Esophagus muscularis mucosa (tissue), 4 donors: ENCODE results near the gene ST3GAL2. TPM values are rescaled to one million over a fixed set of nuclear protein-coding genes. Genes with fewer than 3 reads are reported as not detected.

ENCODE experiments used
- DNase-seq: peaks from one replicate; pipeline ENCODE4 v3.0.0-alpha.2; 2017; ENCODE audit errors: extremely low spot score
- H3K27ac ChIP-seq, 4 donors: fragments of 200-600 bp; sonication (generic); replicated peaks in 1 of 4; 1 replicate in 3 of 4; 2 replicates in 1 of 4; pipeline ENCODE4 v1.5.1; 2016 to 2019; ENCODE audit warnings: mild to moderate bottlenecking in 1 of 4
- H3K27me3 ChIP-seq, 4 donors: fragments of 200-600 bp; sonication (generic); one replicate each; pipeline versions ENCODE4 v1.5.1 to v1.6.0; 2016 to 2019
- H3K36me3 ChIP-seq, 4 donors: fragments of 200-600 bp; sonication (generic); one replicate each; pipeline ENCODE4 v1.5.1; 2016 to 2019
- H3K4me1 ChIP-seq, 4 donors: fragments of 200-600 bp; sonication (generic); one replicate each; pipeline ENCODE4 v1.5.1; 2016 to 2019
- H3K4me3 ChIP-seq, 4 donors: fragments of 200-600 bp; sonication (generic); 1 replicate in 2 of 4; 2 replicates in 2 of 4; pipeline ENCODE4 v1.5.1; 2016 to 2019; ENCODE audit warnings: mild to moderate bottlenecking in 4 of 4, moderate library complexity in 1 of 4
- H3K9me3 ChIP-seq, 4 donors: fragments of 200-600 bp; sonication (generic); 1 replicate in 3 of 4; 2 replicates in 1 of 4; pipeline ENCODE4 v1.5.1; 2016 to 2019
- CTCF ChIP-seq, 3 experiments: fragments of 200-600 bp in 2 of 3; fragments of 450-650 bp in 1 of 3; sonication (generic) in 2 of 3; IDR thresholded peaks; one replicate each; pipeline ENCODE4 v1.5.1; 2017 to 2019; ENCODE audit warnings: antibody characterized with exemption in 3 of 3, mild to moderate bottlenecking in 2 of 3, moderate library complexity in 1 of 3
- EP300 ChIP-seq: sonication (generic); formaldehyde crosslinking; IDR thresholded peaks from one replicate; pipeline ENCODE4 v1.6.1; 2017; ENCODE audit warnings: antibody characterized with exemption
- POLR2A ChIP-seq: fragments of 450-650 bp; IDR thresholded peaks from one replicate; pipeline ENCODE4 v1.6.1; 2017; ENCODE audit warnings: antibody characterized with exemption, moderate library complexity, mild to moderate bottlenecking, low read depth
- POLR2AphosphoS5 ChIP-seq, 2 donors: sonication (generic); formaldehyde crosslinking; IDR thresholded peaks; one replicate each; pipeline ENCODE4 v1.6.1; 2017; ENCODE audit warnings: antibody characterized with exemption in 2 of 2
- WGBS: methylation state at CpG from one replicate; pipeline ENCODE4 v1.1.5; 2018; 5-methylcytosine and 5-hydroxymethylcytosine counted together
- intact Hi-C: fragments of 100-400 bp; cut with DNase I; formaldehyde crosslinking; loops from one replicate; pipeline ENCODE4 v1.15.1; 2023
- total RNA-seq, 4 donors: library from RNA; depleted of rRNA; stranded (reverse); fragments of >200 nt; gene quantifications; one replicate each; pipeline versions ENCODE4 v1.1.0 to v1.2.1, GENCODE V29; 2016

ST3GAL2 gene
- total RNA-seq, 4 donors from 2014 or later: 18.6 to 34.9 (median 27.2) TPM

- H3K9me3 ChIP-seq: no peaks in the 10 kb centered on the region
- WGBS: 90% methylated on average over 5 of the region's 11 CpGs
- H3K4me1 ChIP-seq: no peaks in the 10 kb centered on the region
- no peak overlapping the region for H3K4me3 ChIP-seq
- TF ChIP-seq EP300: no peak
- no peak for TF ChIP-seq POLR2A
- TF ChIP-seq POLR2AphosphoS5 (IDR thresholded peaks at IDR 0.05): no peak
- peaks cover 9 to 86% (median 60%) of the 10 kb centered on the region in 4 donors for H3K36me3 ChIP-seq
- DNase-seq: no peak
- no peak overlapping the region for H3K27ac ChIP-seq
- intact Hi-C loops: no loop called here
- H3K27me3 ChIP-seq: no peaks in the 10 kb centered on the region
These were observed 28.2 kb upstream of the ST3GAL2 start for GRCh38 chr16:70467113-70467512.

GRCh38 chr16:70466805-70467076, 27.8 kb upstream of the ST3GAL2 start:
- no peak overlapping the region for H3K27ac ChIP-seq
- H3K36me3 ChIP-seq: peaks cover 9 to 84% (median 58%) of the 10 kb centered on the region in 4 donors
- intact Hi-C loops: no loop called here
- DNase-seq: no peak
- no peaks in the 10 kb centered on the region for H3K4me1 ChIP-seq
- H3K9me3 ChIP-seq: no peaks in the 10 kb centered on the region
- WGBS: no CpG with 5 or more reads among the region's 7 CpGs
- no peak overlapping the region for H3K4me3 ChIP-seq
- no peak for TF ChIP-seq POLR2AphosphoS5 (IDR thresholded peaks at IDR 0.05)
- TF ChIP-seq EP300: no peak
- TF ChIP-seq CTCF (IDR thresholded peaks at IDR 0.05): no peak
- TF ChIP-seq POLR2A: no peak
- no peaks in the 10 kb centered on the region for H3K27me3 ChIP-seq

GRCh38 chr16:70465999-70466804, 27.3 kb upstream of the ST3GAL2 start:
- TF ChIP-seq POLR2AphosphoS5 (IDR thresholded peaks at IDR 0.05) (no peak), POLR2A (no peak), CTCF (IDR thresholded peaks at IDR 0.05) (no peak), EP300 (no peak)
- H3K4me1 ChIP-seq: peaks cover 0 to 5% (median 4%) of the 10 kb centered on the region in 4 donors
- H3K27ac ChIP-seq: no peak overlapping the region
- 85% methylated on average over 12 of the region's 13 CpGs for WGBS
- H3K27me3 ChIP-seq: no peaks in the 10 kb centered on the region
- no peak for DNase-seq
- H3K36me3 ChIP-seq: peaks cover 9 to 78% (median 56%) of the 10 kb centered on the region in 4 donors
- H3K4me3 ChIP-seq: no peak overlapping the region
- intact Hi-C loops: no loop called here
- H3K9me3 ChIP-seq: no peaks in the 10 kb centered on the region

GRCh38 chr16:70463235-70463634, 24.3 kb upstream of the ST3GAL2 start:
- H3K4me1 ChIP-seq: peaks cover 2 to 14% (median 11%) of the 10 kb centered on the region in 4 donors
- no peaks in the 10 kb centered on the region for H3K9me3 ChIP-seq
- intact Hi-C loops: loop anchor here (5.0 kb wide), 1 partner anchor 71 kb away; no protein-coding TSS in a partner anchor
- H3K27me3 ChIP-seq: no peaks in the 10 kb centered on the region
- no peak for DNase-seq
- H3K27ac ChIP-seq: no peak overlapping the region
- WGBS: 93% methylated on average over 2 of the region's 2 CpGs
- no peak overlapping the region for H3K4me3 ChIP-seq
- TF ChIP-seq CTCF (IDR thresholded peaks at IDR 0.05) (no peak), EP300 (no peak), POLR2AphosphoS5 (IDR thresholded peaks at IDR 0.05) (no peak), POLR2A (no peak)
- H3K36me3 ChIP-seq: peaks cover 9 to 56% (median 51%) of the 10 kb centered on the region in 4 donors

- intact Hi-C loops: loop anchor here (5.0 kb wide), 1 partner anchor 68 kb away; no protein-coding TSS in a partner anchor
- TF ChIP-seq POLR2AphosphoS5 (IDR thresholded peaks at IDR 0.05) (no peak), EP300 (no peak), CTCF (IDR thresholded peaks at IDR 0.05) (no peak), POLR2A (no peak)
- Histone ChIP-seq H3K9me3 (no peaks in the 10 kb centered on the region), H3K27ac (no peak overlapping the region), H3K4me1 (peaks cover 2 to 17% (median 15%) of the 10 kb centered on the region in 4 donors), H3K36me3 (peaks cover 9 to 37% (median 30%) of the 10 kb centered on the region in 4 donors), H3K4me3 (no peak overlapping the region), H3K27me3 (no peaks in the 10 kb centered on the region)
- DNase-seq: no peak
- WGBS: 44% methylated on average over 7 of the region's 8 CpGs
These were observed 21.9 kb upstream of the ST3GAL2 start for GRCh38 chr16:70460737-70461261.
